Transverse colon (tissue), 4 donors: ENCODE data around the gene IGSF9B. TPM values are rescaled to one million over a fixed set of nuclear protein-coding genes. Genes with fewer than 3 reads are reported as not detected.
A peak's percentile ranks its signal among the peaks of the same experiment; 100 is the strongest.

Source experiments
- DNase-seq: peaks from one replicate; pipeline ENCODE4 v3.0.0-alpha.2; 2019
- H3K27ac ChIP-seq, 4 donors: fragments of 200-600 bp; sonication (generic); 2 replicates each; pipeline ENCODE4 v1.5.1; 2016 to 2018; ENCODE audit warnings: inconsistent platforms in 4 of 4
- H3K27me3 ChIP-seq: fragments of 200-600 bp; sonication (generic); 2 replicates; pipeline ENCODE4 v1.5.1; 2017; ENCODE audit warnings: inconsistent platforms
- H3K36me3 ChIP-seq, 4 donors: fragments of 200-600 bp; sonication (generic); 2 replicates each; pipeline ENCODE4 v1.5.1; 2017 to 2019; ENCODE audit warnings: inconsistent platforms in 4 of 4
- H3K4me1 ChIP-seq, 4 donors: fragments of 200-600 bp; sonication (generic); 2 replicates each; pipeline ENCODE4 v1.5.1; 2017 to 2020; ENCODE audit warnings: inconsistent platforms in 4 of 4
- H3K4me3 ChIP-seq, 4 donors: fragments of 200-600 bp; sonication (generic); 1 replicate in 1 of 4; 2 replicates in 3 of 4; pipeline versions ENCODE4 v1.5.1 to v1.6.1; 2017 to 2019; ENCODE audit warnings: inconsistent platforms in 4 of 4
- H3K9me3 ChIP-seq, 2 donors: fragments of 200-600 bp; sonication (generic); 2 replicates each; pipeline ENCODE4 v1.5.1; 2017 to 2019; ENCODE audit warnings: inconsistent platforms in 2 of 2
- CTCF ChIP-seq, 5 experiments: fragments of 200-600 bp in 3 of 5; fragments of 450-650 bp in 2 of 5; sonication (generic) in 3 of 5; IDR thresholded peaks; 1 replicate in 2 of 5; 2 replicates in 3 of 5; pipeline ENCODE4 v1.5.1; 2016 to 2017; ENCODE audit warnings: antibody characterized with exemption in 5 of 5, inconsistent platforms in 3 of 5, mild to moderate bottlenecking in 2 of 5, moderate library complexity in 1 of 5
- EP300 ChIP-seq: sonication (generic); formaldehyde crosslinking; IDR thresholded peaks from one replicate; pipeline ENCODE4 v1.6.1; 2017; ENCODE audit warnings: antibody characterized with exemption, low read depth
- POLR2A ChIP-seq: fragments of 450-650 bp; IDR thresholded peaks from one replicate; pipeline ENCODE4 v1.6.1; 2016; ENCODE audit warnings: antibody characterized with exemption, mild to moderate bottlenecking, moderate library complexity
- POLR2AphosphoS5 ChIP-seq, 3 donors: sonication (generic); formaldehyde crosslinking; IDR thresholded peaks; one replicate each; pipeline ENCODE4 v1.6.1; 2016; ENCODE audit warnings: antibody characterized with exemption in 3 of 3
- WGBS, 2 donors: methylation state at CpG; one replicate each; pipeline ENCODE4 v1.1.5; 2018; ENCODE audit warnings: low coverage in 1 of 2; 5-methylcytosine and 5-hydroxymethylcytosine counted together
- in situ Hi-C, 4 donors: fragments of 200-750 bp; cut with MboI; loops; one replicate each; pipeline versions ENCODE4 v1.15.0 to v1.15.1; 2017; ENCODE audit warnings: low sequenced_read_pairs in 3 of 4, low pct_ligation_motif_present in 1 of 4, low pct_unique_long_range_greater_than_20kb in 1 of 4
- intact Hi-C: fragments of 100-400 bp; cut with DNase I; formaldehyde crosslinking; loops from one replicate; pipeline ENCODE4 v1.15.1; 2023; ENCODE audit warnings: low total_unique reads
- total RNA-seq, 4 donors: library from RNA; depleted of rRNA; stranded (reverse); fragments of >200 nt; gene quantifications; one replicate each; pipeline ENCODE4 v1.1.0, GENCODE V29; 2016

Gene IGSF9B
- total RNA-seq, 4 donors from 2014 or later = 2.6 to 15.3 (median 4.9) TPM

- TF ChIP-seq CTCF (IDR thresholded peaks at IDR 0.05) (no peak), EP300 (no peak), POLR2AphosphoS5 (IDR thresholded peaks at IDR 0.05) (no peak), POLR2A (no peak)
- Histone ChIP-seq H3K36me3 (no peaks in the 10 kb centered on the region), H3K9me3 (no peaks in the 10 kb centered on the region), H3K27me3 (peaks cover 34% of the 10 kb centered on the region), H3K4me3 (no peak overlapping the region), H3K4me1 (peaks cover 5 to 51% (median 37%) of the 10 kb centered on the region in 4 donors), H3K27ac (peak overlapping the region; percentile 5 to 89 (median 87))
- intact Hi-C loops = loop anchor here (10.0 kb wide), 1 partner anchor 171 kb away; no protein-coding TSS in a partner anchor
- 89% methylated on average over 8 of the region's 8 CpGs; no CpG with 5 or more reads in 1 of the 2 donors for WGBS, 2 donors
- in situ Hi-C loops = no loop called here
- DNase-seq = no peak
Measured at GRCh38 chr11:133953999-133954398, 2.8 kb downstream of the IGSF9B start.

GRCh38 chr11:133953547-133953946 is 3.2 kb downstream of the IGSF9B start:
- intact Hi-C loops = loop anchor here (10.0 kb wide), 1 partner anchor 171 kb away; no protein-coding TSS in a partner anchor
- in situ Hi-C loops = no loop called here
- peaks cover 5 to 51% (median 37%) of the 10 kb centered on the region in 4 donors for H3K4me1 ChIP-seq
- H3K4me3 ChIP-seq = no peak overlapping the region
- H3K9me3 ChIP-seq = no peaks in the 10 kb centered on the region
- peaks cover 34% of the 10 kb centered on the region for H3K27me3 ChIP-seq
- no peaks in the 10 kb centered on the region for H3K36me3 ChIP-seq
- no peak for DNase-seq
- 43% methylated on average over 5 of the region's 5 CpGs; no CpG with 5 or more reads in 1 of the 2 donors for WGBS, 2 donors
- H3K27ac ChIP-seq = peak overlapping the region; percentile 5 to 89 (median 87)
- TF ChIP-seq EP300 (no peak), CTCF (IDR thresholded peaks at IDR 0.05) (no peak)

GRCh38 chr11:133952199-133953190 is 4.3 kb downstream of the IGSF9B start:
- TF ChIP-seq POLR2AphosphoS5 (IDR thresholded peaks at IDR 0.05) = peak in 1 of 3 donors; percentile 48
- TF ChIP-seq EP300 = no peak
- TF ChIP-seq CTCF (IDR thresholded peaks at IDR 0.05) = no peak
- no peak for TF ChIP-seq POLR2A
- H3K4me1 ChIP-seq = peaks cover 7 to 49% (median 36%) of the 10 kb centered on the region in 4 donors
- peaks cover 34% of the 10 kb centered on the region for H3K27me3 ChIP-seq
- 81% methylated on average over 10 of the region's 10 CpGs; no CpG with 5 or more reads in 1 of the 2 donors for WGBS, 2 donors
- intact Hi-C loops (loop anchor here (10.0 kb wide), 1 partner anchor 172 kb away; no protein-coding TSS in a partner anchor), in situ Hi-C loops (no loop called here)
- no peak for DNase-seq
- H3K4me3 ChIP-seq = no peak overlapping the region
- H3K9me3 ChIP-seq = no peaks in the 10 kb centered on the region
- peak overlapping the region; percentile 66 to 89 (median 87) for H3K27ac ChIP-seq
- no peaks in the 10 kb centered on the region for H3K36me3 ChIP-seq
